NCI-H2196 treated with DMSO at 0.1 percent for 48 hours (cell line): ENCODE results near the gene NCSTN.

Experiments
- DNase-seq: peaks from one replicate; lab custom pipeline; 2025; ENCODE audit not compliant: unreplicated experiment; lab: John Stamatoyannopoulos, UW

Gene NCSTN

GRCh38 chr1:160404094-160404493 is 60.9 kb downstream of the NCSTN start:
- DNase-seq: no peak

GRCh38 chr1:160405331-160405877 is 62.2 kb downstream of the NCSTN start:
- DNase-seq: no peak

GRCh38 chr1:160406131-160406968 is 63.2 kb downstream of the NCSTN start:
- DNase-seq: no peak

GRCh38 chr1:160407839-160408801 is 64.9 kb downstream of the NCSTN start:
- DNase-seq: no peak
